Measurements from ENCODE around the gene NUDT3. TPM values are rescaled to one million over a fixed set of nuclear protein-coding genes. Genes with fewer than 3 reads are reported as not detected.

Gene NUDT3
- total RNA-seq, 4 donors from 2014 or later, result 32.2 to 66.3 (median 46.9) TPM

- Histone ChIP-seq H3K4me1 (peaks cover 9 to 40% (median 19%) of the 10 kb centered on the region in 3 donors), H3K27me3 (no peaks in the 10 kb centered on the region), H3K27ac (no peak overlapping the region), H3K9me3 (no peaks in the 10 kb centered on the region), H3K36me3 (no peaks in the 10 kb centered on the region), H3K4me3 (no peak overlapping the region)
- TF ChIP-seq CTCF (IDR thresholded peaks at IDR 0.05) (no peak), EP300 (IDR thresholded peaks at IDR 0.05) (no peak), POLR2A (IDR thresholded peaks at IDR 0.05) (no peak), POLR2AphosphoS5 (IDR thresholded peaks at IDR 0.05) (no peak)
- ATAC-seq, result no peak
These were observed 48.7 kb downstream of the NUDT3 start for GRCh38 chr6:34343806-34344205.

GRCh38 chr6:34342247-34342646, 50.2 kb downstream of the NUDT3 start:
- Histone ChIP-seq H3K9me3 (no peaks in the 10 kb centered on the region), H3K4me3 (no peak overlapping the region), H3K27ac (no peak overlapping the region), H3K4me1 (peaks cover 12 to 56% (median 19%) of the 10 kb centered on the region in 3 donors), H3K27me3 (no peaks in the 10 kb centered on the region), H3K36me3 (no peaks in the 10 kb centered on the region)
- ATAC-seq, result no peak
- no peak for TF ChIP-seq POLR2AphosphoS5 (IDR thresholded peaks at IDR 0.05)
- TF ChIP-seq CTCF (IDR thresholded peaks at IDR 0.05), result no peak
- TF ChIP-seq EP300 (IDR thresholded peaks at IDR 0.05), result no peak
- TF ChIP-seq POLR2A (IDR thresholded peaks at IDR 0.05), result no peak

- peak; percentile 22 for TF ChIP-seq POLR2AphosphoS5 (IDR thresholded peaks at IDR 0.05)
- TF ChIP-seq POLR2A (IDR thresholded peaks at IDR 0.05), result no peak
- Histone ChIP-seq H3K27ac (peak overlapping the region in 3 of 4 donors; percentile 19 to 52 (median 35)), H3K27me3 (no peaks in the 10 kb centered on the region), H3K4me1 (peaks cover 12 to 60% (median 19%) of the 10 kb centered on the region in 3 donors), H3K4me3 (no peak overlapping the region), H3K36me3 (no peaks in the 10 kb centered on the region), H3K9me3 (no peaks in the 10 kb centered on the region)
- 28 to 41% methylated on average over 3 to 8 of the region's 8 CpGs for WGBS, 2 donors (ENCODE audit: low coverage in 1 of 2)
- ATAC-seq, result peak; percentile 55
These were observed 50.9 kb downstream of the NUDT3 start for GRCh38 chr6:34341481-34341971.

- H3K4me1 ChIP-seq, result peaks cover 12 to 60% (median 19%) of the 10 kb centered on the region in 3 donors
- TF ChIP-seq CTCF (IDR thresholded peaks at IDR 0.05), result no peak
- TF ChIP-seq EP300 (IDR thresholded peaks at IDR 0.05), result no peak
- TF ChIP-seq POLR2A (IDR thresholded peaks at IDR 0.05), result no peak
- no peak for TF ChIP-seq POLR2AphosphoS5 (IDR thresholded peaks at IDR 0.05)
- H3K36me3 ChIP-seq, result no peaks in the 10 kb centered on the region
- ATAC-seq, result no peak
- H3K9me3 ChIP-seq, result no peaks in the 10 kb centered on the region
- peak overlapping the region in 2 of 4 donors; percentile 35 to 52 for H3K27ac ChIP-seq
- 79 to 80% methylated on average over 3 of the region's 3 CpGs for WGBS, 2 donors (ENCODE audit: low coverage in 1 of 2)
- H3K27me3 ChIP-seq, result no peaks in the 10 kb centered on the region
- no peak overlapping the region for H3K4me3 ChIP-seq
These were observed 51.5 kb downstream of the NUDT3 start for GRCh38 chr6:34340906-34341480.

- no peak for ATAC-seq
- peak overlapping the region in 1 of 4 donors; percentile 52 for H3K27ac ChIP-seq
- peaks cover 12 to 60% (median 19%) of the 10 kb centered on the region in 3 donors for H3K4me1 ChIP-seq
- H3K27me3 ChIP-seq, result no peaks in the 10 kb centered on the region
- no peak overlapping the region for H3K4me3 ChIP-seq
- WGBS, 2 donors (ENCODE audit: low coverage in 1 of 2), result 73 to 83% methylated on average over 3 of the region's 3 CpGs
- TF ChIP-seq POLR2AphosphoS5 (IDR thresholded peaks at IDR 0.05) (no peak), POLR2A (IDR thresholded peaks at IDR 0.05) (no peak), CTCF (IDR thresholded peaks at IDR 0.05) (no peak), EP300 (IDR thresholded peaks at IDR 0.05) (no peak)
- no peaks in the 10 kb centered on the region for H3K9me3 ChIP-seq
- no peaks in the 10 kb centered on the region for H3K36me3 ChIP-seq
These were observed 52.1 kb downstream of the NUDT3 start for GRCh38 chr6:34340394-34340793.

Measured in gastroesophageal sphincter (tissue), 4 donors.